ENCODE results near the gene FBXL17.

Gene FBXL17

DNA sequence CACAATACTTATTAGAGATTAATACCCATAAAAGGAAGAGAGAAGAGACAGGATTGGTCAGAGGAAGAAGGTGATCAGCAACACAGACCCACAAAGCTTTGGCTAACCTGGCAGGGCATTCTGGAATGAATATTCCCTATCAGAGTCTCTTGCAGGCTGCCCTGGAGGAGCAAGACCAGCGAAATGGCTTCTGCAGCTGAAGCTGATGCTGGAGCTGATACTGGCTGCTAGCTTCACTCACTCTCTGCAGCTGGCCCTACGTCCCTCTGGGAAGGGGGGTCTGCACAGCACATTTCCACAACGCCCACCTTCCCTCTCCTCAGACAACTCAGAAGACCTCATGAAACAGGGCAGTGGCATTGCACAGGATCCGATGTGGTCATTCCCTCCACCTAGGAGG lies 541.3 kb downstream of the FBXL17 start:
- no peak for DNase-seq

DNA sequence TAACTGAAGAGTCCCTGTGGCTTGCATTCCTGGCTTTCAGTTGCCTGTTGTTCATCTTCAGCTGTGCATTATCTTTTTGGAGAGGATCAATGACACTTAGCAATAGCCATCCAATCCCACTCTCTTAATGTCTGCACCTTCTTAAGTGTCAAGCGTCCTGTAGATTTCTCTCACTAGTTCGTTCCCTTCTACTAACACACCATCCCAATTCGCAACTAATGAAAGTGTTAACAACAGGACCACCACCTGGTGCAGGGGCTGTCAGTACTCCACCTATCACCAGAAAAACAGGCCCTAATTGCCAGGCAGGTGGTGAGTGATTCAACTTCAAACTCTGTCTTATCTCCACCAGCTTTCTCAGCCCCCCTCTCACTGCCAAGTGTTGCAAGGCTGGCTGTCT lies 541.7 kb downstream of the FBXL17 start:
- DNase-seq: no peak

DNA sequence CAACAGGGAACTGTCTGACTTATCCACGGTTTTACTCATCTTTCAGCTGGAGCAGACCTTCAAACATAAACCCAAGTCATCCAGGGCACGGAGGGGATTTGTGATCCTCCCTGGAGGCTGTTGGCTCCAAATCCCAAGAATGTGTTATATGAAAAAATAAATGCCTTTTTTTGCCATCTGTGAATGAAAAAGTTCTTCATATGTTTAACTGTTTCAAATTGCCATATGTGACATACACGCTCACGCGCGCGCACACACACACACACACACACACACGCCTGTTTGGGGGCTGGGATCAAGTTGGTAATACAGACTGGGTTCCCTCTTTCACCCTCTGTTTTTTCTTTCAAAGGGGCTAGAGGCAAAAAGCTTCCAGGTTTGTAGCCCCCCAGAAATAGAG lies 546.8 kb downstream of the FBXL17 start:
- no peak for DNase-seq

DNA sequence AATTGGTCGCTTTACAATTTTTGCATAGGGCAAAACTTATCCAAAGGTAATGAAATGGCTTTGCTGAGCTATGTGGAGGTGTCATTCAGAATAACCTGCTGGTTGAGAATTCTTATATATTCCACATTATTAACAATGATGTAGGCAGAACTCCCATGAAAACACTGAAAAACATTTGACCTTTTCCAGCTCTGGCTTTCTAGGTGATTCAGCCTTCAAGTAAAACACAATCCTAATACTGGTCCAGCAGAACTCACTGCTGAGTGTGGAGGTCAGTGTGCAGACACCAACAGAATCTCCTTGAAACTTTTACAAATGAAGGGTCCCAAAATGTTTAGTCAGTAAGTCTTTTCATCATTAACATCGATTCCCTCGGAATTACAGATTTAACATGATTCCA lies 549.2 kb downstream of the FBXL17 start:
- no peak for DNase-seq

DNA sequence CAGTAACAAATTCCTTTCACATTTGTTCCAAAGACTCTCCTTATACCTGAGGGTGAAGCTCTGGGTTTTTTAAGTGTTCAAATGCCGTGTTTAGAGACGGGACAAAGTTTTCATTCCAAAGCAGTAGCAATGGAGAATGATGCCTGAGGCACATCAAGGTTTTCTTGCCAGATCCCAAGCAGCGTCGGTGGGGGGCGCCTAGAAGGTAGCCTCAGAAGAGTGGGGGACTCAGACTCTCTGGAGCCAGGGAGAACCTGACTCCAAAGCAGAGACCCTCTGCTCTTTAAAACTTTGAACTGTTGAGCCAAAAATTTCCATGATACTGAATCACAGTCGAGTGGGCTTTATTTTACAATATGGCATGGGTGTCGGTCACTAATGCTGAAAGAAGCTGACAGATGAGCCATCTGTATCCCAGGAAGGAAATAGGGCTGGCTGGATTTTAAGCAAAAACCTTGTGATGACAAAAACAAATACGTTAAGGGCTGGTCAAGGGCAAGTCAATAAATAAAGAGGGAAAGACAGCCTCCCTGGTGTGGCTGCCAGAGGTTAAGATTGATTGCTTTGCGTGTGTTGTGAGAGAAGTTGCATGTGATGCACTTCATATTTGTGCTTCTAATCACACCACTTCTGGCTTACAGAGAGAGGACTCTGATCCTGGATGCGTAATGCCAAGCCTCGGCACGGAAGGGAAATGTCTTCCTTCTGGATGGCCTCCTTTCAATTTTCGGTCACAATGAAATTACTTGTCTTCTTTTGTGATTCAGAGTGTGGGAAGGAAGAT lies 550.1 kb downstream of the FBXL17 start:
- DNase-seq: no peak

DNA sequence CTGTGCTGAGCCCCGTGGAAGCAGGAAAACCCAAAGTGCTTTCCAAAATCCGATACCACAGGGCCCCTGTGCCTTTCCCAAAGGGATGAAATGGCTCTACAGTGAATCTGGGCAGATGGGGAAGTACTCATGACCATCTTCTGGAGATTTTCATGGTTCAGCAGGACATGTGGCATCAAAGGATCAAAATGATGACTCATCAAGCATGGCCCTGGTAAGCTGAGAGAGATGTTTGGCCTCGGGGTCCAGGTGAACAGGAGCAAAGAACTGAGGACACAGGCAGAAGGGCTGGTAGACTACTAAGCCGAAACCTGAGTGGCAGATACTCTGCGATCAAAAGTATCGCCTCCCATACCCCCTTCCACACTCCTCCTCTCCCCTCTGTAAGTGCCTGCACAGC lies 551.1 kb downstream of the FBXL17 start:
- no peak for DNase-seq

DNA sequence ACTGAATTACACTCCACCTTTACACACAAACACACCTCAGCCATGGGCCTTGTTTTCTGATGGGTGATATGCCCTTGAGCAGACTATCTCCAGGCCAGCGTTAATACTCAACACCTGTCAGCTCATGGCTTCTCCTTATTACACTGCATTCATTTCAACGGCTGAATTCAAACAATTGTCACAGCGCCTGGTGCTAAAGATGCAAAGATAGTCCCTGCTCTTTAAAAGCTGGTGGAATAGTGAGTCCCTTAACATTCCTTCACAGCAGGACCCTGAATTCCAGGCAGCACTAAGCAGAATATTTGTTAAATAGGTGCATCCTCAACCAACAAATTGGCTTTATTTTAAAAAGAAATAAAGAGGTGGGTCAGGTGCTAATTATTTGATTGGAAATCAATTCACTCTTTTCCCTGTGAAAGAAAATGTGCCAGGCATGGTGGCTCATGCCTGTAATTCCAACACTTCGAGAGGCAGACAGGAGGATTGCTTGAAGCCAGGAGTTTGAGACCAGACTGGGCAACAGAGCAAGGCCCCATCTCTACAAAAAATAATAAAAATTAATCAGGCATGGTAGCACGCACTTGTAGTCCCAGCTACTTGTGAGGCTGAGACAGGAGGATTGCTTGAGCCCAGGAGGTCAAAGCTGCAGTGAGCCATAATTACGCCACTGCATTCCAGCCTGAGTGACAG lies 555.4 kb downstream of the FBXL17 start:
- no peak for DNase-seq

DNA sequence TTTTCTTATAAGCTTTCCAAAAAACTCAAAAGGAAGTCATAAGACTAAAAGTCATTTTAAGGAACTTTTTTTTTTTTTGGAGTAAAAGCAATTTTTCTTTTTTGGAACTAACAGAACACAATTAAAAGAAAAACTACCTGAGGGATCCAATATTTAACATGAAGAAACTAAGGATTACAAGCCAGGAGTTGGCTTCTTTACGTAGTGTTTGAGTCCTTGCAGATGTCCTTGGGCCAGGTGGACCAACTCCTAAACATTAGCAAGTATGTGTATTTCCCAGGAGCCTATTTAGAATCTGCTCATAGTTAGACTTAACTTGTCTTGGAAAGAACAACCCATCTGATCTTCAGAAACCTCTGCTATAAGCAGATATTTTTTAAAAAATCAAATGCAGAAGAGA lies 557.1 kb downstream of the FBXL17 start:
- DNase-seq: no peak

DNA sequence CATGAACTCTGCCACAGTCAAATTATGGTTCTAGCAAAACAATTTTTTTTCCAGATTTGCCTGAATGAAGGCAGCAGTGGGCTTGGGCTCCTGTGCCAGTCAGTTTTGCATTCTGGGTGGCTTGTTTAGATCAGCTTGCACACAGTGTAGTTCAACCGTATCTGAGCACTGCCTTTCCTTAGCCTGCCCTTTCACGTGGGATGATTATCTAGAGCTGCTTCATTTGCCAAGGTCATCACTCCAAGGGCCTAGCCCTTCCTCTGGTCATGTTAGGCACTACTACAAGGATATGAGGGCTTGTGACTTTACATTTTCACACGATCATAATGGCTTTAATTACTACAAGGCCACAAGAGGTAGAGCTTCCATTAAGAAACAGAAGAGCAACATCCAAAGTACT lies 560.6 kb downstream of the FBXL17 start:
- no peak for DNase-seq

DNA sequence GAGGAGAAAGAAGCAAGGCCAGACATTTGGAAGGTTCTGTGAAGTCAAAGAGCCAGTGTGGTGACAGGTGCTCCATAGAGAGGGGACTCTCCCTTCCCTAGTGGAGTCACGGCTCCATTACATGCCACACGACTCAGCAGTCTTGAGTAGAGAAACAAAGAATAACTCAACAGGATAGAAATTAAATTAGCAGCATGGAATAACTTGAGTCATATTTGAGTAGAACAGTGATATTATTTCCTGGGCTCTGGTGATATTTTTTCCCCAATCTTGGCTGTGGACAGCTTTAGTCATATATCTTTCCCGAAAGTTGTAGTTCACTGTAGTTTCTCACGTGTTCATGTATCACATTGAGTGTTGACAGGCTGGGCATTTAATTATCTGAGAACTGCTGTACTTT lies 561.5 kb downstream of the FBXL17 start:
- DNase-seq: no peak

DNA sequence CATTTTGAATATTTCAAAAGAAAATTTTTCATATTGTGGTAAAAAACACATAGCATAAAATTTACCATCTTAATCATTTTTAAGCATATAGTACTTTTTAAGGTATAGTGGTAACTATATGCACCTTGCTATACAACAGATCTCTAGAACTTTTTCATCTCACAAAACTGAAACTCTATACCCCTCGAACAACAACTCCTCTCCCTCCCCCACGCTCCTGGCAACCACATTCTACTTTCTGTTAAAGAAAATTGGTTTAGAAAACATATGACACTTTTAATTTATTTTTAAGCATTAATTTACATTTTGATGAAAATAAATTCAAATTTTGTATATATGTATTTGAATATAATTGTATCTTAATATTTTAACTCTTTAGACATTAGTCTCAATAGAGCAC lies 563.9 kb downstream of the FBXL17 start:
- DNase-seq: no peak

DNA sequence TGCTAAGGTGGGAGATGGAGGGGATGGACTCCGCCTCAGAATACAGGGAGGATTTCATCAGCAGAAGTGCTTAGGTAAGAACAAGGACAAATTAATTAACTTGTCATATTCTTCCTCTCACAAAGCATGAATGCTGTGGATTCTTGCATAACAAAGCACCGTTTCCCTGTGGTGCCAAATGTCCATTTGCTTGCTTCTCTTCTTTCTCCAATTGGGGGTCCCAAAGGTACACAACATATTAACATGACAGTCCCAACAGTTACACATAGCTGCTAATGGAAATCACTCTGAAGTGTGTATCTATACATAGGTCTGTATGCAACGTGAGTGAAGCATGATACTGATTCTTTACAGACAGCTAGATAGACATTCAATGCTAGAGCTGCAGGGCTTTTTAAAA lies 564.5 kb downstream of the FBXL17 start:
- no peak for DNase-seq

DNA sequence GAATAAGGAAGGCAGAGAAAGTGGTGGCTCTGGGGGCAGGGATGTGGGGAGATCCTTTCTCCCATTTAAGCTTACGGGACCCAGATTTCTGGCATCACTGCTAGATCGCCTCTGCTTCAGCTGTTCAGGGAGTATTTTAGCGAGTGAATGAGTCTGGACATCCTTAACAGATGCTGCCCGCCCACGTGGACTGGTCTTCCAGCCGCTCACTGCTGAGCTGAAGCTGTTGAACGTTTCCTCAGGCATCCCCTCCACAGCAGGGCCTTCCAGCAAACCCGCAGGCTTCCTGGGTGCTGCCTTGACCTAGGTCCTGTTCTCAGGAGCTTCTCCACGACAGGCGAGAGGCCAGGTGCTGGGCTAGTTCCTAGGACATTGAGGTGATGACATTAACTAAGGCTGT lies 566.8 kb downstream of the FBXL17 start:
- DNase-seq: no peak

DNA sequence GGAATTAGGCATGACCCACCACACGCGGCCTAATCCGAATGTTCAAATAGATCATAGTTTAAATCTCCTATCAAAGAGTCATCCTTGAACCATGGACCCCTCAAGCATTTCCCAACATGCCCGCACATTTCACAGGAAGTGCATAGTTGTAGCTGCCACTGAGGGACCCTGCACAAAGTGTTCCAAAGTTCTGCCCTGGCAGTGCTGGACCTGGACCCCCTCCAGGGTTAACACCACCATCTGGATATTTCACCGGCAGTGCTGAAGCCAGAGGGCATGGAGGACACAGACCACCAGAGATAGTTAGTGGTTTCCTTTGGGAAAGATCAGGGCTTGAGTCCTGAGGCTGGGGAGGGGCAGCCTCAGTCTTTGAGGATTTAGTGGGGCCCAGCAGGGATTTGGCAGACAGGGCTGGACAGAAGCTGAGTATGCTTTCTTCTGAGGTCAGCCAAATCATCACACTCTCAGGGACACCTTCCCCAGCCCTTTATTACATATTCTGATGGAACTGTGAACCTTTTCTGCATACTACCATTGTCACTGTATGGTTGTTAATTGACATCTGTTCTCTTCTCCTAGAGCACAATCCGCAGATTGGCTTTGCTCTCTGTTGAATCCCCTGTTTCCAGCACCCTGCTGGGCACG lies 567.6 kb downstream of the FBXL17 start:
- no peak for DNase-seq

DNA sequence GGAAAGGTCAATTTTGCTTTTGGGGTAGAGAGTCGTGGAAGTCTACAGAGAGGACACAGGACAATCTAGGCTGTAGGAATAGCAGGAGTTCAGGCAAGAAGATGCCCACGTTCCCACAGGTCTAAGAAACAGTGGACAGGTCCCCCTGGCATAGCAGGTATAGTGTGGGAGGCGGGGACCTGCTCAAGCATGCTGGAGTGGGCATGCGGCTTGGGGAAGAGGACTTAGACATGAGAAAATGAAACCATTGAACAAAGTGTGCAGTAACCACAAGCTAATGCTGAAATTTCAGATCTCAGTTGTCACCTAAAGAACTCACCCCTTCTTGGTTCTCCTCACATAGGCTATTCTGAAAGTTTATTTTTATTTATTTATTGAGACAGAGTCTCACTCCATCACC lies 568.3 kb downstream of the FBXL17 start:
- no peak for DNase-seq

DNA sequence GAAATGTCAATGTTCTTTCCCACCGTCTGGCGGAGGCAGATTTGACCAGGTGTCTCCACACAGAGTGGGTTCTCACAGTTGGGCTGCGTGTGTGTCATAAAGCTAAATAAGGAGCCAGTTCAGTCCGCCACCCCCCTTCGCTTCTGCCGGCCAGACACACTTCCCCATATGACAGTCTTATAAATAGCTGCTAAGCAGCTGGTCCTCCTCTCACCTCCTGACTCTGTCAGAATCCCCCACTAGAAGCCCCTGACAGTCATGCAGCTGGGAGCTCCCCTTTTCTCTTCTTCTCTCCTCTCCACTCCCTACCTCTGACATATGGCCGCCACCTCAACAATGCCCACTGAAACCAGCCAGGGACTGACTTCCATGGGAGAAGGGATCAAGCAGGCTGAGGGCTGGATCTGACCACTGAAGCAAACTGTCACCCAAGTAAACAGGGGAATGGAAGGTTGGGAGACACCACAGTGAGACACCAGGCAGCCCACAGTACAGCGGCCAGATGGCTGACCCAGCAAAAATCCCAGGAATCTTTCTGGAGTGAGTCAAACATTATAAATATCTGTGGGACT lies 569.2 kb downstream of the FBXL17 start:
- no peak for DNase-seq

DNA sequence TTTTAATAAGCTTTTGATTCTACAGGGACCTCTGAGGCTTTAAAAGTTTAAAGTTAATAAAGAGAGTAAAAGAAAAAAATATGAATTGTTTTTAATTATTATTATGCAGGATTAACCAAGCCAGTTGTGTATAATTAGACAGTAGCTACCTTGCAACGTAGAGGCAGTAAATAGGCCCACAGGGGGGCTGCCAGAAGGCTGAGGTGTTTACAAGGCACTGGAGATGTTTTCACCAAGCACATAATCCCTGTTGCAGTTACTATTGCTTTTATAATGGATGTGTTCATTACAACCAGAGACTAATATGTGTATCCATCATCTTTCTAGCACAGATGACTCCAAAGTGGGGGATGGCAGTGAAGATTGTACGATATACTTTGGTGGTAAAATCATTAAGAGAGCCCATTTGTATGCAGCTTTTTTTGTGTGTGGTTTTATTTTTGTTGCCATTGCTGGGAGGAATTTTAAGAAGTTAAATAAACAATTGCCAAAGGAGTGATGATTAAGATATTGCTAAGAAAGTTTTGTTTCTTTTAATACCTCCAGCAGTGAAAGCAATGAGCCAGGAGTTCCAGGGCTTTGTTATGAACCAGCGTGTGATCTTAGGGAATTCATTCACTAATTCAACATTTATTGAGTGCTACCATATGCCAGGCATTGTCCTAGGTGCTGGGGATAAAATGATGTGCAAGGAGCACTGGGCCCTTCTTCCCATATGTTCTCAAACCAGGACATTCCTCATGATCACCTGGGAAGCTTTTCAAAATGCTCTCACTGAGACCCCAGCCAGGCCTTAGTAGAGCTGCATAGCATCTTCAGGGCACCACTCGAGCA lies 572.5 kb downstream of the FBXL17 start:
- no peak for DNase-seq

Data from NCI-H345 (cell line).